Keratinocyte (primary cell): ENCODE measurements around the gene TIAL1. TPM values are rescaled to one million over a fixed set of nuclear protein-coding genes. Genes with fewer than 3 reads are reported as not detected.

ENCODE experiments used
- DNase-seq: peaks from one replicate; pipeline ENCODE4 v3.0.0-alpha.2; 2011; ENCODE audit warnings: low read depth, missing footprints, low spot score
- FAIRE-seq: peaks from 2 replicates; lab custom pipeline; 2011; peaks lifted over from hg19 to GRCh38; lab: Jason Lieb, UNC
- H2AFZ ChIP-seq: 2 replicates; pipeline ENCODE4 v1.6.0; 2012; ENCODE audit warnings: low read length, control low read depth, inconsistent platforms; ENCODE audit not compliant: control insufficient read depth
- H3K27ac ChIP-seq: 2 replicates; pipeline ENCODE4 v1.5.1; 2011; ENCODE audit warnings: low read length; ENCODE audit not compliant: control insufficient read depth, insufficient read depth
- H3K27me3 ChIP-seq: 3 replicates; pipeline ENCODE4 v1.6.0; 2011; ENCODE audit warnings: low read length; ENCODE audit not compliant: control insufficient read depth, insufficient read depth; ENCODE audit errors: extremely low read depth
- H3K36me3 ChIP-seq, 2 experiments: 2 replicates in 1 of 2; 3 replicates in 1 of 2; pipeline ENCODE4 v1.5.1; 2011; ENCODE audit warnings: low read length in 2 of 2, mild to moderate bottlenecking in 1 of 2; ENCODE audit not compliant: control insufficient read depth in 2 of 2, insufficient read depth in 2 of 2; ENCODE audit errors: extremely low read depth in 1 of 2
- H3K4me1 ChIP-seq: 3 replicates; pipeline ENCODE4 v1.5.1; 2011; ENCODE audit warnings: low read length; ENCODE audit not compliant: control insufficient read depth, insufficient read depth; ENCODE audit errors: extremely low read depth
- H3K4me2 ChIP-seq: 3 replicates; pipeline ENCODE4 v1.6.0; 2011; ENCODE audit warnings: low read depth, low read length; ENCODE audit not compliant: control insufficient read depth, insufficient read depth; ENCODE audit errors: extremely low read depth
- H3K4me3 ChIP-seq, 3 experiments: fragments of 200-600 bp in 1 of 3; sonication (generic) in 1 of 3; 2 replicates in 2 of 3; 3 replicates in 1 of 3; pipeline ENCODE4 v1.5.1; 2011 to 2016; ENCODE audit warnings: low read length in 3 of 3, mild to moderate bottlenecking in 3 of 3, control low read depth in 2 of 3, inconsistent platforms in 1 of 3, low read depth in 1 of 3, mixed read lengths in 1 of 3, mixed run types in 1 of 3, moderate library complexity in 1 of 3; ENCODE audit not compliant: control insufficient read depth in 2 of 3, insufficient read depth in 2 of 3; ENCODE audit errors: extremely low read depth in 1 of 3
- H3K79me2 ChIP-seq: 2 replicates; pipeline ENCODE4 v1.6.0; 2012; ENCODE audit warnings: low read length; ENCODE audit not compliant: control insufficient read depth, insufficient read depth
- H3K9ac ChIP-seq: 3 replicates; pipeline ENCODE4 v1.6.0; 2011; ENCODE audit warnings: low read length; ENCODE audit not compliant: control insufficient read depth, insufficient read depth; ENCODE audit errors: extremely low read depth
- H3K9me1 ChIP-seq: 3 replicates; pipeline ENCODE4 v1.6.0; 2011; ENCODE audit warnings: low read length; ENCODE audit not compliant: control insufficient read depth, insufficient read depth; ENCODE audit errors: extremely low read depth
- H3K9me3 ChIP-seq: 2 replicates; pipeline ENCODE4 v1.5.1; 2012; ENCODE audit warnings: low read depth, low read length; ENCODE audit not compliant: control insufficient read depth
- H4K20me1 ChIP-seq: 3 replicates; pipeline ENCODE4 v1.6.0; 2011; ENCODE audit warnings: low read length; ENCODE audit not compliant: control insufficient read depth, insufficient read depth; ENCODE audit errors: extremely low read depth
- CTCF ChIP-seq, 3 experiments: IDR thresholded peaks in 1 of 3; conservative IDR thresholded peaks in 1 of 3; optimal IDR thresholded peaks in 1 of 3; 2 replicates in 2 of 3; 3 replicates in 1 of 3; pipeline versions ENCODE3 to v1.5.1; 2011; ENCODE audit warnings: low read length in 3 of 3, mild to moderate bottlenecking in 3 of 3, moderate library complexity in 2 of 3, control low read depth in 1 of 3, inconsistent platforms in 1 of 3; ENCODE audit not compliant: insufficient read depth in 2 of 3; ENCODE audit errors: extremely low read depth in 1 of 3
- EZH2 ChIP-seq: IDR thresholded peaks from one replicate; pipeline ENCODE4 v1.6.1; 2012; ENCODE audit warnings: inconsistent platforms, mild to moderate bottlenecking, low read length, moderate library complexity
- dilution Hi-C: fragments of 300-500 bp; cut with MboI; formaldehyde crosslinking; loops from one replicate; pipeline ENCODE4 v1.7.0; 2020; ENCODE audit warnings: low sequenced_read_pairs; ENCODE audit not compliant: extremely low pct_ligation_motif_present
- polyA plus RNA-seq, 5 experiments: library from polyadenylated mRNA; depleted of rRNA in 3 of 5; stranded (reverse) in 3 of 5; stranded (forward) in 1 of 5; unstranded in 1 of 5; fragments of >200 nt; gene quantifications; 1 replicate in 1 of 5; 2 replicates in 3 of 5; 3 replicates in 1 of 5; pipeline versions ENCODE4 v1.2.1 to v1.2.3, GENCODE V29; 2011 to 2012; ENCODE audit warnings: missing spikeins in 2 of 5, low read depth in 1 of 5, low replicate concordance in 1 of 5

TIAL1 gene
- polyA plus RNA-seq, 1 donor (not counting 4 experiments of a cell fraction or from before 2014, with no cell fraction given), result 117 TPM

GRCh38 chr10:119633538-119634218, 36.9 kb upstream of the TIAL1 start:
- TF ChIP-seq EZH2, result no peak
- TF ChIP-seq CTCF (optimal IDR thresholded peaks at IDR 0.05 in 1 of 3, IDR thresholded peaks at IDR 0.05 in 1 of 3, conservative IDR thresholded peaks at IDR 0.05 in 1 of 3; ENCODE audit: extremely low read depth in 1 of 3, insufficient read depth in 2 of 3, low read length in 3 of 3), result no peak
- Histone ChIP-seq H3K4me2 (no peak overlapping the region), H3K27ac (no peak overlapping the region), H3K9me3 (no peaks in the 10 kb centered on the region), H3K9ac (no peak overlapping the region), H3K9me1 (no peaks in the 10 kb centered on the region), H2AFZ (no peak overlapping the region), H3K79me2 (no peaks in the 10 kb centered on the region), H3K4me1 (no peaks in the 10 kb centered on the region), H4K20me1 (no peaks in the 10 kb centered on the region), H3K4me3 (no peak overlapping the region), H3K36me3 (no peaks in the 10 kb centered on the region), H3K27me3 (no peaks in the 10 kb centered on the region)
- dilution Hi-C loops, result no loop called here
- no peak for DNase-seq
- no peak for FAIRE-seq

GRCh38 chr10:119630300-119630699, 33.5 kb upstream of the TIAL1 start:
- Histone ChIP-seq H3K4me2 (no peak overlapping the region), H3K9ac (no peak overlapping the region), H3K79me2 (no peaks in the 10 kb centered on the region), H4K20me1 (no peaks in the 10 kb centered on the region), H3K9me1 (no peaks in the 10 kb centered on the region), H3K4me3 (no peak overlapping the region), H3K27me3 (no peaks in the 10 kb centered on the region), H3K9me3 (no peaks in the 10 kb centered on the region), H3K4me1 (no peaks in the 10 kb centered on the region), H3K36me3 (no peaks in the 10 kb centered on the region), H3K27ac (no peak overlapping the region), H2AFZ (no peak overlapping the region)
- no peak for TF ChIP-seq CTCF (optimal IDR thresholded peaks at IDR 0.05 in 1 of 3, IDR thresholded peaks at IDR 0.05 in 1 of 3, conservative IDR thresholded peaks at IDR 0.05 in 1 of 3; ENCODE audit: extremely low read depth in 1 of 3, insufficient read depth in 2 of 3, low read length in 3 of 3)
- no peak for TF ChIP-seq EZH2
- FAIRE-seq (no peak), DNase-seq (no peak)
- dilution Hi-C loops, result no loop called here
